Measurements from ENCODE around the gene APEH.

DNA sequence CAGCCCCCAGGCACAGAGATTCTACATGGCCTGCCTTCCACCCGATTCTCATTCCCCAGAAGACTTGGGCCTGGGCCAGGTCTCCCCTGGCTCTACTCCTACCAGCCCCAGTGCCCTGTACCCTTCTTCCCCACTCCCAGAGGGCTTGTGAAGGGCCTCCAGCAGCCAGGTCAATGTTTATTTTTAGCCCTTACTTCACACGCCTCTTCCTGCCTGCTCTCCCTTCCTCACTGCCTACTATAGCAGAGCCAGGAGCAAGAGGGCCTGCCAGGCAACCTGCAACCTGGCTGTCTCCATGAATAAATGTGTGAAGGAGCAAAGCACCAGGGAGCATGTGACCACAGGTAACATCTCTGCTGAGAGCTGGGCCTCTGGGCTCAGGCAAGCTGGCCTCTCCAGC is 26.4 kb upstream of the APEH start:
- TF ChIP-seq TAF1 (conservative IDR thresholded peaks at IDR 0.05) (no peak), YY1 (IDR thresholded peaks at IDR 0.05) (no peak), GABPA (IDR thresholded peaks at IDR 0.05 in 1 of 2, conservative IDR thresholded peaks at IDR 0.05 in 1 of 2) (no peak), RAD21 (IDR thresholded peaks at IDR 0.05) (no peak), JUND (IDR thresholded peaks at IDR 0.05) (no peak)
- TF ChIP-seq, protein P1, sequence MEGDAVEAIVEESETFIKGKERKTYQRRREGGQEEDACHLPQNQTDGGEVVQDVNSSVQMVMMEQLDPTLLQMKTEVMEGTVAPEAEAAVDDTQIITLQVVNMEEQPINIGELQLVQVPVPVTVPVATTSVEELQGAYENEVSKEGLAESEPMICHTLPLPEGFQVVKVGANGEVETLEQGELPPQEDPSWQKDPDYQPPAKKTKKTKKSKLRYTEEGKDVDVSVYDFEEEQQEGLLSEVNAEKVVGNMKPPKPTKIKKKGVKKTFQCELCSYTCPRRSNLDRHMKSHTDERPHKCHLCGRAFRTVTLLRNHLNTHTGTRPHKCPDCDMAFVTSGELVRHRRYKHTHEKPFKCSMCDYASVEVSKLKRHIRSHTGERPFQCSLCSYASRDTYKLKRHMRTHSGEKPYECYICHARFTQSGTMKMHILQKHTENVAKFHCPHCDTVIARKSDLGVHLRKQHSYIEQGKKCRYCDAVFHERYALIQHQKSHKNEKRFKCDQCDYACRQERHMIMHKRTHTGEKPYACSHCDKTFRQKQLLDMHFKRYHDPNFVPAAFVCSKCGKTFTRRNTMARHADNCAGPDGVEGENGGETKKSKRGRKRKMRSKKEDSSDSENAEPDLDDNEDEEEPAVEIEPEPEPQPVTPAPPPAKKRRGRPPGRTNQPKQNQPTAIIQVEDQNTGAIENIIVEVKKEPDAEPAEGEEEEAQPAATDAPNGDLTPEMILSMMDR (IDR thresholded peaks at IDR 0.05; ENCODE audit: low read depth, low read length, missing input control): no peak
- TF ChIP-seq, protein P2, sequence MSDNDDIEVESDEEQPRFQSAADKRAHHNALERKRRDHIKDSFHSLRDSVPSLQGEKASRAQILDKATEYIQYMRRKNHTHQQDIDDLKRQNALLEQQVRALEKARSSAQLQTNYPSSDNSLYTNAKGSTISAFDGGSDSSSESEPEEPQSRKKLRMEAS (IDR thresholded peaks at IDR 0.05): no peak

All from liver (tissue), 3 donors.